Lower leg skin (tissue), 3 donors: ENCODE data around the gene ATP13A3.

Experiments used
- POLR2A ChIP-seq, 2 donors: fragments of 450-650 bp; IDR thresholded peaks; one replicate each; pipeline ENCODE4 v1.6.1; 2016 to 2017; ENCODE audit warnings: antibody characterized with exemption in 2 of 2, mild to moderate bottlenecking in 1 of 2, moderate library complexity in 1 of 2
- TF ChIP-seq, protein P1 (sequence below), 3 donors: fragments of 450-650 bp; IDR thresholded peaks; one replicate each; pipeline ENCODE4 v1.5.1; 2016; ENCODE audit warnings: antibody characterized with exemption in 3 of 3, mild to moderate bottlenecking in 3 of 3, moderate library complexity in 2 of 3

DNA sequence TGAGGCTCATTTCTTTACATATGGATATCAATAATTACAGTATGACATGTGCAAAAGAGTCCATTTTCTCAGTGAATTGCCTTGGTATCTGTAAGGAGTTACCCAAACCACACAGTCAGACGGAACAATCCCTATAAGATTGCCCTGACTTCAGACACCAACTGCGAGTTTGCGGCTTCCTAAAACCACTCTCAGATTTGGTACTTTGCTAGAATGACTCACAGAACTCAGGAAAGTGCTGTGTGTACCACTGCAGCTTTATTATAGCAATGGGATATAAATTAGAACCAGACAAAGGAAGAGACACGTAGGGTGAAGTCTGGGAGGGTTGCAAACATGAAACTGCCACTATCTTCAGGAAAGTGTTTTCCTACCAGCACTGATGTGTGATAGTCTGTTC is 45.8 kb upstream of the ATP13A3 start:
- TF ChIP-seq, protein P1, sequence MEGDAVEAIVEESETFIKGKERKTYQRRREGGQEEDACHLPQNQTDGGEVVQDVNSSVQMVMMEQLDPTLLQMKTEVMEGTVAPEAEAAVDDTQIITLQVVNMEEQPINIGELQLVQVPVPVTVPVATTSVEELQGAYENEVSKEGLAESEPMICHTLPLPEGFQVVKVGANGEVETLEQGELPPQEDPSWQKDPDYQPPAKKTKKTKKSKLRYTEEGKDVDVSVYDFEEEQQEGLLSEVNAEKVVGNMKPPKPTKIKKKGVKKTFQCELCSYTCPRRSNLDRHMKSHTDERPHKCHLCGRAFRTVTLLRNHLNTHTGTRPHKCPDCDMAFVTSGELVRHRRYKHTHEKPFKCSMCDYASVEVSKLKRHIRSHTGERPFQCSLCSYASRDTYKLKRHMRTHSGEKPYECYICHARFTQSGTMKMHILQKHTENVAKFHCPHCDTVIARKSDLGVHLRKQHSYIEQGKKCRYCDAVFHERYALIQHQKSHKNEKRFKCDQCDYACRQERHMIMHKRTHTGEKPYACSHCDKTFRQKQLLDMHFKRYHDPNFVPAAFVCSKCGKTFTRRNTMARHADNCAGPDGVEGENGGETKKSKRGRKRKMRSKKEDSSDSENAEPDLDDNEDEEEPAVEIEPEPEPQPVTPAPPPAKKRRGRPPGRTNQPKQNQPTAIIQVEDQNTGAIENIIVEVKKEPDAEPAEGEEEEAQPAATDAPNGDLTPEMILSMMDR (IDR thresholded peaks at IDR 0.05), result no peak
- no peak for TF ChIP-seq POLR2A (IDR thresholded peaks at IDR 0.05)
